ENCODE results near the gene SAMD11.

Gene SAMD11

GRCh38 chr1:916173-917075 lies 7.3 kb upstream of the SAMD11 start:
- no peak for DNase-seq (ENCODE audit: low read depth in 4 of 4, low spot score in 1 of 4)

- DNase-seq (ENCODE audit: low read depth in 4 of 4, low spot score in 1 of 4), result no peak
These were observed 6.7 kb upstream of the SAMD11 start for GRCh38 chr1:917076-917459.

- DNase-seq (ENCODE audit: low read depth in 4 of 4, low spot score in 1 of 4), result no peak
These were observed 6.1 kb upstream of the SAMD11 start for GRCh38 chr1:917466-918091.

GRCh38 chr1:918353-918752 lies 5.4 kb upstream of the SAMD11 start:
- DNase-seq (ENCODE audit: low read depth in 4 of 4, low spot score in 1 of 4), result no peak

- no peak for DNase-seq (ENCODE audit: low read depth in 4 of 4, low spot score in 1 of 4)
These were observed 4.9 kb upstream of the SAMD11 start for GRCh38 chr1:918843-919242.

GRCh38 chr1:919271-919872 lies 4.4 kb upstream of the SAMD11 start:
- no peak for DNase-seq (ENCODE audit: low read depth in 4 of 4, low spot score in 1 of 4)

GRCh38 chr1:920010-920409 lies 3.7 kb upstream of the SAMD11 start:
- DNase-seq (ENCODE audit: low read depth in 4 of 4, low spot score in 1 of 4), result no peak

- no peak for DNase-seq (ENCODE audit: low read depth in 4 of 4, low spot score in 1 of 4)
These were observed 3.2 kb upstream of the SAMD11 start for GRCh38 chr1:920521-920920.

- no peak for DNase-seq (ENCODE audit: low read depth in 4 of 4, low spot score in 1 of 4)
These were observed 2.5 kb upstream of the SAMD11 start for GRCh38 chr1:921011-921837.

- no peak for DNase-seq (ENCODE audit: low read depth in 4 of 4, low spot score in 1 of 4)
These were observed 400 bp downstream of the SAMD11 start for GRCh38 chr1:923991-924655.

- DNase-seq (ENCODE audit: low read depth in 4 of 4, low spot score in 1 of 4), result no peak
These were observed 1.2 kb downstream of the SAMD11 start for GRCh38 chr1:924656-925560.

GRCh38 chr1:925561-926421 lies 2.1 kb downstream of the SAMD11 start:
- DNase-seq (ENCODE audit: low read depth in 4 of 4, low spot score in 1 of 4), result no peak

- no peak for DNase-seq (ENCODE audit: low read depth in 4 of 4, low spot score in 1 of 4)
These were observed 3.5 kb downstream of the SAMD11 start for GRCh38 chr1:927234-927633.

GRCh38 chr1:927748-928147 lies 4.0 kb downstream of the SAMD11 start:
- no peak for DNase-seq (ENCODE audit: low read depth in 4 of 4, low spot score in 1 of 4)

GRCh38 chr1:928825-929661 lies 5.3 kb downstream of the SAMD11 start:
- no peak for DNase-seq (ENCODE audit: low read depth in 4 of 4, low spot score in 1 of 4)

GRCh38 chr1:929712-930632 lies 6.2 kb downstream of the SAMD11 start:
- no peak for DNase-seq (ENCODE audit: low read depth in 4 of 4, low spot score in 1 of 4)

- no peak for DNase-seq (ENCODE audit: low read depth in 4 of 4, low spot score in 1 of 4)
These were observed 7.0 kb downstream of the SAMD11 start for GRCh38 chr1:930633-931138.

All from stimulated activated CD4-positive, alpha-beta T cell treated with anti-CD3 and anti-CD28 coated beads, Interleukin-1b, Interleukin-23, amount 100 ng/mL, for 24 hours (primary cell).